Ishikawa (cell line): Measurements from ENCODE around the gene MAST4.

Experiments
- CEBPB ChIP-seq: IDR thresholded peaks from 2 replicates; pipeline ENCODE4 v1.6.1; 2012
- CREB1 ChIP-seq: IDR thresholded peaks from 2 replicates; pipeline ENCODE4 v1.6.1; 2012; ENCODE audit warnings: low read depth
- EGR1 ChIP-seq: IDR thresholded peaks from 2 replicates; pipeline ENCODE4 v1.6.1; 2012
- EP300 ChIP-seq: IDR thresholded peaks from 2 replicates; pipeline ENCODE4 v1.6.1; 2012; ENCODE audit warnings: borderline replicate concordance
- FOXM1 ChIP-seq: IDR thresholded peaks from 2 replicates; pipeline ENCODE4 v1.6.1; 2012; ENCODE audit warnings: low read depth, borderline replicate concordance
- MAX ChIP-seq: IDR thresholded peaks from 2 replicates; pipeline ENCODE4 v1.6.1; 2012
- NFIC ChIP-seq: IDR thresholded peaks from 2 replicates; pipeline ENCODE4 v1.6.1; 2012
- RAD21 ChIP-seq: IDR thresholded peaks from 2 replicates; pipeline ENCODE4 v1.6.1; 2012; ENCODE audit warnings: low read depth
- TAF1 ChIP-seq: IDR thresholded peaks from 2 replicates; pipeline ENCODE4 v1.6.1; 2012; ENCODE audit warnings: low read depth, mild to moderate bottlenecking
- TCF12 ChIP-seq: IDR thresholded peaks from 2 replicates; pipeline ENCODE4 v1.6.1; 2012; ENCODE audit warnings: low read depth
- TEAD4 ChIP-seq: IDR thresholded peaks from 2 replicates; pipeline ENCODE4 v1.6.1; 2012
- USF1 ChIP-seq: IDR thresholded peaks from 2 replicates; pipeline ENCODE4 v1.6.1; 2012
- YY1 ChIP-seq: IDR thresholded peaks from 2 replicates; pipeline ENCODE4 v1.6.1; 2012; ENCODE audit warnings: low read depth
- ZBTB7A ChIP-seq: IDR thresholded peaks from 2 replicates; pipeline ENCODE4 v1.6.1; 2012; ENCODE audit warnings: low read depth
- TF ChIP-seq, protein P1 (sequence below): IDR thresholded peaks from 2 replicates; pipeline ENCODE4 v1.6.1; 2012; ENCODE audit warnings: low read depth, mild to moderate bottlenecking

The MAST4 gene

GRCh38 chr5:66843065-66843464 is 246.9 kb downstream of the MAST4 start:
- no peak for TF ChIP-seq YY1
- TF ChIP-seq, protein P1, sequence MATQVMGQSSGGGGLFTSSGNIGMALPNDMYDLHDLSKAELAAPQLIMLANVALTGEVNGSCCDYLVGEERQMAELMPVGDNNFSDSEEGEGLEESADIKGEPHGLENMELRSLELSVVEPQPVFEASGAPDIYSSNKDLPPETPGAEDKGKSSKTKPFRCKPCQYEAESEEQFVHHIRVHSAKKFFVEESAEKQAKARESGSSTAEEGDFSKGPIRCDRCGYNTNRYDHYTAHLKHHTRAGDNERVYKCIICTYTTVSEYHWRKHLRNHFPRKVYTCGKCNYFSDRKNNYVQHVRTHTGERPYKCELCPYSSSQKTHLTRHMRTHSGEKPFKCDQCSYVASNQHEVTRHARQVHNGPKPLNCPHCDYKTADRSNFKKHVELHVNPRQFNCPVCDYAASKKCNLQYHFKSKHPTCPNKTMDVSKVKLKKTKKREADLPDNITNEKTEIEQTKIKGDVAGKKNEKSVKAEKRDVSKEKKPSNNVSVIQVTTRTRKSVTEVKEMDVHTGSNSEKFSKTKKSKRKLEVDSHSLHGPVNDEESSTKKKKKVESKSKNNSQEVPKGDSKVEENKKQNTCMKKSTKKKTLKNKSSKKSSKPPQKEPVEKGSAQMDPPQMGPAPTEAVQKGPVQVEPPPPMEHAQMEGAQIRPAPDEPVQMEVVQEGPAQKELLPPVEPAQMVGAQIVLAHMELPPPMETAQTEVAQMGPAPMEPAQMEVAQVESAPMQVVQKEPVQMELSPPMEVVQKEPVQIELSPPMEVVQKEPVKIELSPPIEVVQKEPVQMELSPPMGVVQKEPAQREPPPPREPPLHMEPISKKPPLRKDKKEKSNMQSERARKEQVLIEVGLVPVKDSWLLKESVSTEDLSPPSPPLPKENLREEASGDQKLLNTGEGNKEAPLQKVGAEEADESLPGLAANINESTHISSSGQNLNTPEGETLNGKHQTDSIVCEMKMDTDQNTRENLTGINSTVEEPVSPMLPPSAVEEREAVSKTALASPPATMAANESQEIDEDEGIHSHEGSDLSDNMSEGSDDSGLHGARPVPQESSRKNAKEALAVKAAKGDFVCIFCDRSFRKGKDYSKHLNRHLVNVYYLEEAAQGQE: no peak
- TF ChIP-seq TEAD4: no peak
- TF ChIP-seq ZBTB7A: no peak
- no peak for TF ChIP-seq CREB1
- no peak for TF ChIP-seq RAD21
- no peak for TF ChIP-seq TAF1
- no peak for TF ChIP-seq USF1

GRCh38 chr5:66848749-66849641 is 252.8 kb downstream of the MAST4 start:
- TF ChIP-seq FOXM1: no peak
- TF ChIP-seq RAD21: no peak
- TF ChIP-seq NFIC: no peak
- no peak for TF ChIP-seq EP300
- no peak for TF ChIP-seq ZBTB7A
- no peak for TF ChIP-seq CEBPB
- TF ChIP-seq USF1: no peak
- TF ChIP-seq TAF1: no peak
- TF ChIP-seq, protein P1: no peak
- no peak for TF ChIP-seq CREB1
- no peak for TF ChIP-seq TCF12
- TF ChIP-seq EGR1: no peak
- TF ChIP-seq TEAD4: no peak
- TF ChIP-seq MAX: no peak

DNA sequence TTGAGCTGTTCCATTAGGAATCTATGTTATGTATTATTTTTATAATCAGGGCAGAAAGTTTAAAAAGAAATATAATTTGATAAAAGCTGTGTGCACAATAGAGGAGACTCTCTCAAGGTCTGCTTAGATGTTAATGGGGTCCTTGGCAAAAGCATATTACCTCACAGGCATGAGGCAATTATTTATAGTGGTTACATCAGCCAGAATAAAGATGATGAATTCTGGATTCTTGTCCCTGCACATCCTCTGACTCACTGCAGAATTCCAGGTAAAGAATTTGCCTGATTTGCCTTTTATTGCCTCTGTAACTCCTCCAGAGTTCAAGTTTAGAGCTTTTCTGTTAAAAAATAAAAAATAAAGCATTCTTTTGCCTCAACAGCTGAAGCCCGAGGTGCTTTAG is 253.6 kb downstream of the MAST4 start:
- TF ChIP-seq, protein P1: no peak
- TF ChIP-seq FOXM1: no peak
- no peak for TF ChIP-seq NFIC
- no peak for TF ChIP-seq ZBTB7A
- TF ChIP-seq EP300: no peak
- no peak for TF ChIP-seq MAX
- TF ChIP-seq YY1: no peak
- no peak for TF ChIP-seq USF1
- TF ChIP-seq RAD21: no peak
- no peak for TF ChIP-seq TEAD4
- no peak for TF ChIP-seq TAF1
- no peak for TF ChIP-seq CEBPB
- no peak for TF ChIP-seq EGR1
- no peak for TF ChIP-seq CREB1
- no peak for TF ChIP-seq TCF12
